NB4 (cell line): ENCODE measurements around the gene YES1.

Experiments
- DNase-seq: peaks from one replicate; pipeline ENCODE4 v3.0.0; 2010; ENCODE audit warnings: low read depth
- H3K4me3 ChIP-seq: one replicate; pipeline ENCODE4 v1.5.1; 2011; ENCODE audit warnings: mild to moderate bottlenecking, low read depth, low read length, moderate library complexity
- CTCF ChIP-seq: IDR thresholded peaks from one replicate; pipeline ENCODE4 v1.5.1; 2012; ENCODE audit warnings: low read depth, low read length
- MAX ChIP-seq: IDR thresholded peaks from 2 replicates; pipeline ENCODE4 v1.6.1; 2011; ENCODE audit warnings: low read depth, low read length
- MYC ChIP-seq: IDR thresholded peaks from 2 replicates; pipeline ENCODE4 v1.6.1; 2011; ENCODE audit warnings: low read depth, low read length
- POLR2A ChIP-seq: IDR thresholded peaks from 2 replicates; pipeline ENCODE4 v1.6.1; 2011; ENCODE audit warnings: mild to moderate bottlenecking; ENCODE audit not compliant: insufficient read length; ENCODE audit errors: extremely low read depth

Gene YES1

DNA sequence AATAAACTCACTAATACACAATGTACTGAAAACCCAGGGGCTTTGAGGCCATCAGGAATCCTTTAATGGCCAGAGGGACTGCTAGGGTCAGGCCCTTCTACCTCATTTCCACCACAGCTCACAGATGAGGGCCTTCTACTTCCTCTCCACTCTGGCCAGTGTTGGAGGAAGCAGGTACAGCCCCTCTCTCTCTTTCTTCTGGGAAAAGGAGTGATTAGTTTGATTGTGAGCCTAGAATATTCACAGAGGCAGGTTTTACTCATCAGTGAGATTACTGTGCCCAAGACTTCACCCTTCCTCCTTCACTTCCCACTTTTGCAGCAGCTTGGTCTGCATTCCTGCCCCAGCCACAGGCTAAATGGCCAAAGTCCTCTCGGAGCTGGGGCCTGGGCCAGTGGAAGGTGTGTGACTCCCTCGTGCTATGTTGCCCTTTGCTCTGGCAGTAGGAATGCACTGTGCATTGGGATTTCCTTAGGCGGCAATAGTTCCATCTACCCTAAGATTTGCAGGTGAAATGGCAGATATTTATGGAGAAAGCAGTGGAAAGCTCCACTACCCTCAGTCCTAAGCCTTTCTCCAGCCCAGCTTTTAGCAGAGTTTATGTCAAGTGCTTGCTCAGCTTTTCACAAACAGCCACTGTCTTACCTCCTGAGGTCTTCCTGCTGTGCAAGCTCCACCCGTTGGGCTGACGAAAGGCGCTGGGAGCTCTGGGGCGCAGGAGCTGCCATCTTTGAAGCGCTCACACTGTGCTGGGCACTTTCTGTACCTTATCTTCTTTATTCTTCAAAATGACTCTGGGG is 36.2 kb upstream of the YES1 start:
- no peak for DNase-seq
- no peak for TF ChIP-seq POLR2A
- no peak for TF ChIP-seq CTCF
- TF ChIP-seq MAX, result no peak
- no peak for TF ChIP-seq MYC
- H3K4me3 ChIP-seq, result no peak overlapping the region

- no peak for DNase-seq
- TF ChIP-seq CTCF, result no peak
- H3K4me3 ChIP-seq, result no peak overlapping the region
Measured at GRCh38 chr18:845152-845819, 33.2 kb upstream of the YES1 start.

GRCh38 chr18:841647-842370 is 29.8 kb upstream of the YES1 start:
- no peak for DNase-seq
- H3K4me3 ChIP-seq, result no peak overlapping the region
- TF ChIP-seq MAX, result no peak
- no peak for TF ChIP-seq CTCF
- no peak for TF ChIP-seq POLR2A
- TF ChIP-seq MYC, result no peak

- DNase-seq, result no peak
- no peak overlapping the region for H3K4me3 ChIP-seq
- TF ChIP-seq MYC (no peak), MAX (no peak), CTCF (no peak), POLR2A (no peak)
Measured at GRCh38 chr18:840516-840915, 28.5 kb upstream of the YES1 start.

- TF ChIP-seq CTCF (no peak), MAX (no peak), MYC (no peak), POLR2A (no peak)
- no peak for DNase-seq
Measured at GRCh38 chr18:840023-840408, 28.0 kb upstream of the YES1 start.

More at GRCh38 chr18:840023-840408, 28.0 kb upstream of the YES1 start:
- no peak overlapping the region for H3K4me3 ChIP-seq
